Measurements from ENCODE around the gene FBXL20.
"Not testable (repeated sequence)": the region's sequence is repeated elsewhere in the genome, so short reads cannot be mapped to it uniquely, and the experiment has no call there.

FBXL20 gene

DNA sequence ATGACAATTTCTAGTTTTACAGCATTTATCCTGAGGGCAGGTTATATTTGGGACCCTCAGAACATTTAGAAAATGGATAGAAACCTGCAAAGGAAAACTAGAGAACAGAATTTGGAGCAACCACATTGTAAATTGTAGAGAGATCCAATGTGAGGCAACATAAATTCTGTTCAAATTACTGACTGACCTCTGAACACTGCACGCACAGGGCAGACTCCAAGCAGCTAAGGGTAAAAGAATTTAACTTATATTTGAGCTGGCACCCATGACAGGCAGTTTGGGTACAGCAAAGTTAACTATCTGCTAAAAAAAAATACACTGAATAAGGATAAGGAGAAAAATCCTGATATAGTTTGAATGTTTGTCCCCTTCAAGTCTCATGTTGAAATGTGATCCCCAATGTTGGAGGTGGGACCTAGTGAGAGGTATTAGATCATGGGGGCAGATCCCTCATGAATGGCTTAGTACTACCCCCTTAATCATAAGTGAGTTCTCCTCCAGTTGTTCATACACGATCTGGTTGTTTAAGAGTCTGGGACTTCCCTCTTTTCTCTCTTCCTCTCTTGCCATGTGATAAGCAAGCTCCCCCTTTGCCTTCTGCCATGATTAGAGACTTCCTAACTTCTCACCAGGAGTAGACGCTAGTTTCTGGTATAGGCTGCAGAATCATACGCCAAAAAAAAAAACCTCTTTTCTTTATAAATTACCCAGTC, 75.7 kb downstream of the FBXL20 start:
- DNase-seq = no peak

DNA sequence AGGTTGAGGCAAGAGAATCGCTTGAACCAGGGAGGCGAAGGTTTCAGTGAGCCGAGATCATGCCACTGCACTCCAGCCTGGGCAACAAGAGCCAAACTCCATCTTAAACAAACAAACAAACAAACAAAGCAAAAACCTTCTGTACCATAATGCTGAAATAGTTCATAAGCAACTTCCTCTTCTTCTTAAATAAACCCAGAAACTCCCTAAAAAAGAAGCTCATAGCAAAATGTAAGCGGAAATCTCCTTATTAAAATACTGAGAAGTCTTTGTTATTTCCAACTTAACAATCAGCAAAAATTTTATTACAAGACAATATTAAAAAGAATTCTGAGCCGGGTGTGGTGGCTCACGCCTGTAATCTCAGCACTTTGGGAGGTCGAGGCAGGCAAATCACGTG, 82.8 kb downstream of the FBXL20 start:
- DNase-seq = no peak

DNA sequence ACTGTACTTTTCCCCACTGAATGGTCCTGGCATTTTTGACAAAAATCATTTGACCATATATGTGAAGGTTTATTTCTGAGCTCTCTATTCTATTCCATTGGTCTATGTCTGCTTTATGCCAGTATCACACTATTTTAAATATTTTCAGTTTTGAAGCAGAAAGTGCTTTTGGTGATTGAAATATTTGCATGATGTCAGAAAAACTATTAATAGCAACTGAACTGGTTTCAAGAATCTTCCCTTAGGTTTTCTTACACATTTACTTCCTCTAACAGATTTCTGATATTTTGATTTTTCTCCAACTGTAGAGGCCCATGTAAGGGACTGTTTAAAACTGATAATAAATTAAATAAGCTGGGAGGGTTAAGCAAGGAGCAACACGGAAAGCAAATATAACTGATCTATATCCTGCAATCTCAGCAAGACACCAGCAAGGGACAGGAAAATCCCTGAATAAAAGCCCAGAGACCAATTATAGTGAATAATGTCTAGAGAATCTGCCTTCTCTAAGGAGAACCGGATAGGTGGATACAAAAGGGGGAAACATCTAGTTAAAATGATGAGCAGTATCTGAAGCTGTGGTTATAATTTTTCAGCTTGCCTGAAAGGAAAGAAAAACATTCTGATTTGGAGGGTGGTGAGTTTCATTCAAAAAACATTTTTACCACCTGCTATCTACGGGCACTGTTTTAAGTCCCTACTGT, 94.8 kb downstream of the FBXL20 start:
- no peak for DNase-seq

DNA sequence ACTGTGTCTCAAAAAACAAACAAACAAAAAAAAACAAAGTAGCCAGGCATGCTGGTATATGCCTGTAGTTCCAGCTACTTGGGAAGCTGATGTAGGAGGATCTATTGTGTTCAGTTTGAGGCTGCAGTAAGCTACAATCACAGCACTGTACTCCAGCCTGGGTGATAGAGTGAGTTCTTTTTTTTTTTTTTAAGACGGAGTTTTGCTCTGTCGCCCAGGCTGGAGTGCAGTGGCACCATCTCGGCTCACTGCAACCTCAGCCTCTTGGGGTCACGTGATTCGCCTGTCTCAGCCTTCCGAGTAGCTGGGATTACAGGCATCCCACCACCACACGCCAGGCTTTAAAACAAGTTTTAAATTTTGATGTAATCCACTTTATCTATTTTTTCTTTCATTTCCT, 95.4 kb downstream of the FBXL20 start:
- DNase-seq = no peak

DNA sequence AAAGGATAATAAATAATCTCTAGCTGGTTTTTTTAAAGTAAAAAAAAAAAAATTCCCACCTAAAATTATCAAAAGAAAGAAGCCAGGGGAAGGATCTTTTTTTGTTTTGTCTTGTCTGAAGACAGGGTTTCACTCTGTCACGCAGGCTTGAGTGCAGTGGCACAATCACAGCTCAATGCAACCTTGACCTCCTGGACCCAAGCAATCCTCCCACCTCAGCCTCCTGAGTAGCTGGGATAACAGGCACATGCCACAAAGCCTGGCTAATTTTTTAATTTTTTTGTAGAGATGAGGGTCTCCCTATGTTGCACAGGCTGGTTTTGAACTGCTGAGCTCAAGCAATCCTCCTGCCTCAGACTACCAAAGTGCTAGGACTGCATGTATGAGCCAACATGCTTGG, 97.2 kb downstream of the FBXL20 start:
- no peak for DNase-seq

DNA sequence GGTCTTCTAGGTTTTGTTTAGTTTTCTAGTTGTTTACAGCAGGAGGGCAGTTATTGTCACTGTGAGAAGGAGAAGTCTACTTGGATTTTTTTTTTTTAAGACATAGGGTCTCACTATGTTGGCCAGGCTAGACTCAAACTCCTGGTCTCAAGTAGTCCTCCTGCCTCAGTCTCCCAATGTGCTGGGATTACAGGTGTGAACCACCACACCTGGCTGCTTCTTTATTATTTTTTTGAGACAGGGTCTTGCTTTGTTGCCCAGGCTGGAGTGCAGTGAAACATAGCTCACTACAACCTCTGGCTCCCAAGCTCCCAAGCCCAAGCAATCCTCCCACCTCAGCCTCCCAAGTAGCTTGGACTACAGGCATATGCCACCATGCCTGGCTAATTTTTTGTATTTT, 107.4 kb downstream of the FBXL20 start:
- DNase-seq = no peak

DNA sequence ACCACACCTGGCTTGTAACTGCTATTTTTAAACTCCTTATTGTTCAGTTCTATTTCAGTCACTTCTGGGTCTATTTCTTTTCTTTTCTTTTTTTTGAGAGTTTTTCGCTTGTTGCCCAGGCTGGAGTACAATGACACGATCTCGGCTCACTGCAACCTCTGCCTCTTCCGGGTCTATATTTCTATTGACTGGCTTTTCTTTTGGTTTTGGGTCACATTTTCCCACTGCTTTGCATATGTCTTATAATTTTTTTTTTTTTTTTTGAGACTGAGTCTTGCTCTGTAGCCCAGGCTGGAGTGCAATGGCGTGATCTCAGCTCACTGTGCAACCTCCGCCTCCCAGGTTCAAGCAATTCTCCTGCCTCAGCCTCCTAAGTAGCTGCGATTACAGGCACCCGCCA, 108.9 kb downstream of the FBXL20 start:
- DNase-seq = not testable (repeated sequence)

DNA sequence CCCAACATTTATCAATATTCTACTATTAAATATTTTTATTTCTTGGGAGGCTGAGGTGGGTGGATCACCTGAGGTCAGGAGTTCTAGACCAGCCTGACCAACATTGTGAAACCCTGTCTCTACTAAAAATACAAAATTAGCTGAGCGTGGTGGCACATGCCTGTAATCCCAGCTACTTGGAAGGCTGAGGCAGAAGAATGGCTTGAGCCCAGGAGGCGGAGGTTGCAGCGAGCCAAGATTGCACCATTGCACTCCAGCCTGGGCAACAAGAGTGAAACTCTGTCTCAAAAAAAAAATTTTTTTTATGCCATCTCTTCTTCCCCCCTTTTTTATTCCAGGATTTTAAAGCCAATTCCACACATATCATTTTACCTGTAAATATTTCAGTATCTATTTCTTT, 114.9 kb downstream of the FBXL20 start:
- DNase-seq = not testable (repeated sequence)

DNA sequence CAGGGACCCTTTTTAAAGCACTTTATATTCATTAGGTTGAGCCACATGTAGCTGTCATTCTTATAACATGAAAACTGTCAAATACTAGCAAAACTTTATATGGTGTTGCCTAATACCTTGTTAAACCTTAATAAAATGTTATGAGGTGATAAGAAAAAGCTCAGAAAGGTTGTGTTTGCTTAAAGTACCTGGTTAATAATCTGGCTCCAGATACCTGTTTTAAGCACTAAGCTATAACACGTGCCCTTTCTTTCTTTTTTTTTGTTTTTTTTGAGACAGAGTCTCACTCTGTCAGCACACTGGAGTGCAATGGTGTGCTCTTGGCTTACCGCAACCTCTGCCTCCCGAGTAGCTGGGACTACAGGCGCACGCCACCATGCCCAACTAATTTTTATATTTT, 116.7 kb downstream of the FBXL20 start:
- no peak for DNase-seq

DNA sequence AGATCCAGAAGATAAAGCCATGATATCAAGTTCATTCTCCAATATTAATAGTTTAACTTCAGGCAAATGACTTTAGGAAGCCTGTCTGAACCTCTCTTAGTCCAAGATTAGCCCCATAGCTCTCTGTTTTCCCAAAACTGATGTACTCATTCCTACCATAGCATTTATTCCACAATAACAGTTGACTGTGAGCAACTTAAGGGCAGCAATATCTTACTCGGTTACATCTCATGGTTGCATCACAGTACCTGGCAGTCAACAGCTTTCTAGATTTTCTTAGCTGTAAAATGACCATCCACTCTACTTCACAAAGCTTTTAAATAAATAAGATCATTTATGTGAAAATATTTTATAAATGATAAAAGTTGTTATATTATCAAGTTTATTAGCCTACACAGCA, 117.5 kb downstream of the FBXL20 start:
- no peak for DNase-seq

DNA sequence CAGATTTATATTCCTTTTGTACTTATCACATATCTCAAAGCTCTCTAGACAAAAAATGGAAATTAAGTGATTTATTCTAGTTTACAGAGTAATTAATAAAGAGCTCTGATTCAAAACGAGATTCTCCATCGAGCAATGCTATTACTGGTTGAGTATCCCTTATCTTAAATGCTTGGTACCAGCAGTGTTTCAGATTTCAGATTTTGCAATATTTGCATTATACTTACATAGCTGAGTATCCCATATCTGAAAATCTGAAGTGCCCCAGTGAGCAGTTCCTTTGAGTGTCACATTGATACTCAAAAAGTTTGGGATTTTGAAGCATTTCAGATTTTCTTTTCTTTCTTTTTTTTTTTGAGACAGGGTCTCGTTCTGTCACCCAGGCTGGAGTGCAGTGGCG, 118.3 kb downstream of the FBXL20 start:
- no peak for DNase-seq

DNA sequence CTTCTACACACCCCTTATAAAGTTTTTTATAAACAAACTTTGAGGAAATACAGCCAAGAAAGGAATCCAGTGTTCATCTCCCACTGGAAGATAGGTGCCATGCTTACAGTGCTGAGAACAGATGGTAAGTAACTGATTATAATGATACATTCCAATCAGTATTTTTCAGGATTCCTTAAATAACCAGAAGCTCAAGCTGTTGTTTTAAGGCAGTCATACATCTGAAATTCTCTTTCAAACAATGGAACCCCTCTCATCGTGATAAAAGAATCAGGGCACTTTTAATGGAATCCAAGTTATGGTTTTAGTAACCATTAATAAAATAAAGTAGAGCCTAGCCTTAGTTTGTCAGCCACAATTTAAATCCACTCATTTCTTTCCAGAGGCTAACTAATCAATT, 119.6 kb downstream of the FBXL20 start:
- DNase-seq = no peak

DNA sequence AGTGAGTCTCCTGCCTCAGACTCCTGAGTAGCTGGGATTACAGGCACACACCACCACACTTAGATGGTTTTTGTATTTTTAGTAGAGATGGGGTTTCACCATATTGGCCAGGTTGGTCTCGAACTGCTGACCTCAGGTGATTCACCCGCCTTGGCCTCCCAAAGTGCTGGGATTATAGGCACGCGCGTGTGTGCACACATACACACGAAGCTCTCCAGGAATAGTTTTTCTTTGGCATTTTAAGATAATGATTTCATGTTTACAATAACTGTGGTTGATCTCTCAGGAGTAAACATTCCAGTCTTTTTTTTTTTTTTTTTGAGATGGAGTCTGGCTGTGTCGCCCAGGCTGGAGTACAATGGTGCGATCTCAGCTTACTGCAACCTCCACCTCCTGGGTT, 123.2 kb downstream of the FBXL20 start:
- not testable (repeated sequence) for DNase-seq

DNA sequence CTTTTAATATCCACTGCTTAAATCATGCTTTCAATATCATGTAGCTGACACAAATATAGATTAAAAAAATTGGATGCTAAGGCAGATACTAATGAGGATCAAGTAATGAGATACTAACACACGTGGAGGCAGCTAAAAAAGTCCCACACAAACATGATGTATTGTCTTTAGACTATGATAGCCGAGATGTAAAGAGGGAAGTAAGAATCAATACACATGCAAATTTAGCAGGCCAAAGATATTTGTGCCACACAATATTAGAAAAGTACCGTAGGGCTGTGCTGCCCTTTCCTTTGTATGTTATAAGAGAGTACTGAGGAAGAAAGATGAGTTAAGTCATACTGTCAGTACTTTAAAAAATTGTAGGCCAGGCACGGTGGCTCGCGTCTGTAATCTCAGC, 124.3 kb downstream of the FBXL20 start:
- no peak for DNase-seq

DNA sequence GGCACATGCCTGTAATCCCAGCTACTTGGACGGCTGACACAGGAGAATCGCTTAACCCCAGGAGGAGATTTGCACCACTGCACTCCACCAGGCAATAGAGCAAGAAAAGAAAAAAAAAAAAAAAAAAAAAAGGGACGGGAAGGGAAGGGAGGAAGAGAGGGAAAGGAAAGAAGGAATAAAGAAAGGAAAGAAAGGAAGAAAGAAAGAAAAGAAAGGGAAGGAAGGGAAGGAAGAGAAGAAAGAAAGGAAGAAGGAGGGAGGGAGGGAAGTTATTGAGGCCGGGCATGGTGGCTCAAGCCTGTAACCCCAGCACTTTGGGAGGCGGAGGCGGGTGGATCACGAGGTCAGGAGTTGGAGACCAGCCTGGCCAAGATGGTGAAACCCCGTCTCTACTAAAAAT, 125.3 kb downstream of the FBXL20 start:
- DNase-seq = no peak

DNA sequence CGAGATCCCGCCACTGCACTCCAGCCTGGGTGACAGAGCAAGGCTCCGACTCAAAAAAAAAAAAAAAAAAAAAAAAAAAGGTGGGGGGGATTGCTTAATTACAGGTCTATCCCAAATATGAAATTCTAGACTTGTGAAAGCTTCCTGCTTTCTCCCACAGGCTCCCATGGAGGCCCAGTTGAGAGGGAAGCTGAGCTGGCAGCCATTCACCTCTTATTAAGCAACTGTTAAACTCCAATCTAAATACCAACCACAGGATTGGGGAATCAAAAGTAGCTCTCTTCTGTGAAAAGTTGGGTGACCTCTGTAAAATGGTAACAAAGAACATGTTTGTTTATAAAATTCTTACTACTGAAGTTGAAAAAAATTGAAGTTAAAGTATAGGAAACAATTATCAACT, 129.9 kb downstream of the FBXL20 start:
- no peak for DNase-seq

DNA sequence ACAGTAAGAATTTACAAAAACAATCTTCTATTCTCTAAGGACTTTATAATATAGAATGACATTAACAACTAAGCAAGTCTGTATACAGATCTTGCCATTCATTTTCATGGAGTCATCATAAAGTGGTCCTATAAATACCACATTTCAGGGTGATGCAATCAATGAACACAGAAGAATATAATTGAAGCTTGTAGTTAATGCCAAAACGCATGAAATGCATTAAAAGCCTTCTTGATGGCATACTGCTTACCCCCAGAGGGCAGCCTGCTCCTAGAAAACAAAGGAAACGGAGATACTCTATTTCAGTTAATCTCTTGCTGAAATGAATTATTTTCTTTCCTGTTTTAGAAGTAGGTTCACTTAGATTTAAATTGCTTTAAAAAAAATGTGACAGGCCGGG, 130.5 kb downstream of the FBXL20 start:
- no peak for DNase-seq

DNA sequence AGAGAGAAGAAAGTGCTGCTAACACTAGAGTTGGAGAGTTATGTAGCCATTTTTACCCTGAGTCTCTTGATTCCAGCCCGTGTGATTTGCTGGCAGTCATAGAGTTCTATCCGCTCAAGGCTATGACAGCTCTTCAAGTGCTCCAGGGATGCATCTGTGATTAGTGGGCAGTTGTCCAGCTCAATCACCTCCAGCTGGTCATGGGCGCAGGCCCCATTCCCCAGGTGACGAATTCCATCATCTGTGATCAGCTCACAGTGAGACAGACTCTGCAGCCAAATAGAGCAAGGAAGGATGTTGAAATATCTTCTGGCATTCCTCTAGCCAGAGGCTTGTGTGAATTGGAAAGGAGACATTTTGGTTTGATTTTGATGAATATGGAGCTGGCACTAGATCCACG, 137.3 kb downstream of the FBXL20 start:
- DNase-seq = no peak

DNA sequence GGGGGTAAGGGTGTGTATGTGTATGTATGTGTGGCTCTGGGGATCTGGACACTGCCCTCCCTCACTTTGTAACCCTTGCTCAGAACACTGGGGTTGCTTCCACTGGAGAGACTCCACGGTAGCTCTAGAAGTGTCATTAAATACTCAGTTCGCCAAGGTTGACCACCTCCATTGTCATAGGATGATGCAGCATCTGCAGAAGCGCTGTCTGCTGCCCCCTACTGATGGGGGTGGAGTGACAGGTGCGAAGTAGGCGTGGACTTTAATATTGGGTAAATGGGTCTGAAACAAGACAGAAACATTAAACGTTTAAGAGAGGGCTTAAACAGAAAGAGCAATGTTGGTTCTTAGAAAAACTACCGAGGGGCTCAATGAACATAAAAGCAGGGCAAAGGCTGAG, 140.1 kb downstream of the FBXL20 start:
- peak in 2 of 6 experiments; percentile 7 to 8 for DNase-seq

DNA sequence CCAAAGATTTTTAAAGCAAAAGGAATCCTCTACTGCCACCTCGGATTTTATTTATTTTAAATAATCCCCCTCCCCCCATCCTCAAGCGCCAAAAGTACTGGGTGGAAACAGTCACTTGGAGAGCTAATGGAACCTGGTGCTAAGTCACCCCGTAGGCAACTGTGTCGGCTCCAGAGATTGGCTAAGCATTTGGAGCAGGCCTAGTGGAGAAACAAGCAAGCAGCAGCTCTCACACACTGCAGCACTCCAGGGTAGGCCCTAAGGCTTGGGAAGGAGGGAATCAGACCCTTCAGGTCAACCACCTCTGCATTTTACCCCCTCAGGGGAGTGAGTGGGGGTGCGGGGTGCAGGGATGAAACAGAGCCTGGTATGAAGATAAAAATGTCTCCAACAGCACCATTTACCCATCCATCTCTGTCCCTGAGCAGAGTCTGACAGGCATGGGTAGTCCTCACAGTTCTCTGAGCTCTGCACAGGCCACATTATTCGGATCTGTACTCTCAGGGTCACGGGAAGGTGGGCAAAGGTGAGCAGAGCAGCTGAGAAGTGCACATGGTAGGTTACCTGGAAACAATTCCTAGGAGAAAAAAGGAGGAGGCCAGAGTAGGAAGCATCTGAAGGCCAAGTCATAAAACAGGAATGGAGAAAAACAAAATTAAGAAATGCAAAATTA, 148.5 kb downstream of the FBXL20 start:
- DNase-seq = no peak

DNA sequence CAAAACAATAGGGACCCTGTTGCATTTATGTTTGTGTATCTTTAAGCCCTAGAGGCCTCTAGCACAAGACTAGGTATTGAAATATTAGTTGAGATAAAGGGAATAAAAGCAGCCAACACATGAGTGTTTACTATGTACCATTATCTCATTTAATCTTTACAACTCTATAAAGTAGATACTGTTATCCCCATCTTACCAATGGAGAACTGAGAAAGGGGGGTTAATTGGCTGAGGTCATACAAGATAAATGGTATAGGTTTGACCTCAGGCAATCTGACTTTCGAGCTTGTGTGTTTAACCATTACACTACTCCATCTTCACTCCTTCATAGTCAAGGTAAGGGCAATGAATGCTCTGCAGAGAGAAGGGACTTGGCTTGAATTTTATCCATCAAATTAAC, 149.4 kb downstream of the FBXL20 start:
- DNase-seq = no peak

DNA sequence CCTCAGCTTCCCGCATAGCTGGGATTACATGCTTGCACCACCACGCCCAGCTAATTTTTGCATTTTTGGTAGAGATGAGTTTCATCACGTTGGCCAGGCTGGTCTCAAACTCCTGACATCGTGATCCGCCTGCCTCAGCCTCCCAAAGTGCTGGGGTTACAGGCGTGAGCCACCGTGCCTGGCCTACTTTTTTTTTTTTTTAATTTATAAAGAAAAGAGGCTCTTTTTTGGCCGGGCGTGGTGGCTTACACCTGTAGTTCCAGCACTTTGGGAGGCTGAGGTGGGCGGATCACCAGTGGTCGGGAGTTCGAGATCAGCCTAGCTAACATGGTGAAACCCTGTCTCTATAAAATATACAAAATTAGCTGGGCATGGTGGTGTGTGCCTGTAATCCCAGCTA, 151.3 kb downstream of the FBXL20 start:
- DNase-seq = not testable (repeated sequence)

DNA sequence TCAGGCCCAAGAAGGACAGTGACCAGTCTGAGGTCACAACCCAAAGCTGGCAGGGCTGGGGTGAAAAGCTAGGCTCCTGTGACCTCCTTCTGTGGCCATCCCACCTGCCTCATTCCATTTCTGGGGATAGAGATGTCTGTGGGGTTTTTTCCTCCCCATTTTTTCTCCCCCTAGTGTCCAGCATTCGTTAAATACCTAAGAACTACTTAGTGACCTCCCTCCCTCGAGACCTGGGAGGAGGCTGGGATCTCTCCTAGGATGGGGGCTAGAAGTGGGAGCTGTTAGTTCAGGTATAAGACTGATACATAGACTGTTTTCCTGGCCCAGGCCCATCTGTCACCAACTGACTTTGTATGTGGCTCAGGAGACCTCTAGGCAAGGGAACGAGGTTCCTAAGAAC, 155.2 kb downstream of the FBXL20 start:
- DNase-seq = no peak
